Chondrocyte (in vitro differentiated cells): ENCODE data around the gene ANKRD52. TPM values are rescaled to one million over a fixed set of nuclear protein-coding genes. Genes with fewer than 3 reads are reported as not detected.

ENCODE experiments used
- DNase-seq: peaks from one replicate; pipeline ENCODE4 v3.0.0; 2021; ENCODE audit warnings: mixed read lengths, low spot score
- H3K27ac Mint-ChIP-seq: one replicate; pipeline ENCODE4 v1.8.0; 2021; ENCODE audit warnings: mild to moderate bottlenecking, moderate library complexity, mixed read lengths; ENCODE audit not compliant: unreplicated experiment
- H3K27me3 Mint-ChIP-seq: 2 replicates; pipeline ENCODE4 v1.8.0; 2021; ENCODE audit warnings: low read depth, mixed read lengths
- H3K36me3 Mint-ChIP-seq: 2 replicates; pipeline ENCODE4 v1.8.0; 2021; ENCODE audit warnings: low read depth, mixed read lengths
- H3K4me1 Mint-ChIP-seq: 2 replicates; pipeline ENCODE4 v1.8.0; 2021; ENCODE audit warnings: low read depth, mild to moderate bottlenecking, mixed read lengths
- H3K4me3 Mint-ChIP-seq: one replicate; pipeline ENCODE4 v1.8.0; 2021; ENCODE audit warnings: mild to moderate bottlenecking, moderate library complexity, mixed read lengths; ENCODE audit not compliant: unreplicated experiment
- H3K9me3 Mint-ChIP-seq: 2 replicates; pipeline ENCODE4 v1.8.0; 2021; ENCODE audit warnings: low read depth, mixed read lengths
- total RNA-seq: library from RNA; stranded (reverse); gene quantifications from 3 replicates; pipeline ENCODE4 v1.2.1, GENCODE V29; 2021
- TF ChIP-seq, protein P1 (sequence below): fragments of 200-600 bp; sonication (generic); IDR thresholded peaks from 2 replicates; pipeline ENCODE4 v1.5.0; 2021; ENCODE audit warnings: antibody characterized with exemption, mild to moderate bottlenecking, moderate library complexity

ANKRD52 gene
- total RNA-seq, 1 donor from 2014 or later = 106 TPM

GRCh38 chr12:56224102-56224701 is 34.0 kb downstream of the ANKRD52 start, which contains the start of gene NABP2:
NABP2 (plus strand) TSS chr12:56224342; CDS start chr12:56224857, 515 bp downstream.
- Mint-ChIP-seq H3K36me3 (peaks cover 4% of the 10 kb centered on the region), H3K4me1 (peaks cover 40% of the 10 kb centered on the region)

DNA sequence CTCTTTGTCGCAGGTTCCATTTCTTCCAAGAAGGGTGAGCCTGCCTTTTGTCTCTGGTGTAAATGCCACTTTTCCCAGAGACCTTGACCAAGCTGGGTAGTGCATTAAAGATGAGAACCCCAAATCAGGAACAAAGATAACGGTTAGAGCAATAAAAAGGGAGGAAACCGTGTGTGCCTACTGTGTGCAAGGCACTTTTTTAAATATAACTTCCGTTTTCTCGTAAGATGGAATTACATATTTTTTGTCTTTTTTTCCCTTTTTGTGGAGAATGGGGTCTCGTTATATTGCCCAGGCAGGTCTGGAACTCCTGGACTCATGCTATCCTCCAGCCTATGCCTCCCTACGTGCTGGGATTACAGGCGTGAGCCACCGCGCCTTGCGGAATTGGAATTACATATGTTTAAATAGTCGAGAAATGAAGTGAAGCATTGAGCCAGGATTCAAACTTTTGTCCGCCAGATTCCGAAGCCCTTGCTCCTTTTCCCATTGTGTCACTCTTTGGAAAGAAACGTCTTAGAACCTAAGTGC is 34.5 kb downstream of the ANKRD52 start:
- no peak for DNase-seq
- Mint-ChIP-seq H3K4me3 (peak overlapping the region; percentile 81), H3K9me3 (no peaks in the 10 kb centered on the region), H3K4me1 (peaks cover 40% of the 10 kb centered on the region), H3K27me3 (no peaks in the 10 kb centered on the region), H3K36me3 (peaks cover 4% of the 10 kb centered on the region), H3K27ac (peak overlapping the region; percentile 86)
- TF ChIP-seq, protein P1, sequence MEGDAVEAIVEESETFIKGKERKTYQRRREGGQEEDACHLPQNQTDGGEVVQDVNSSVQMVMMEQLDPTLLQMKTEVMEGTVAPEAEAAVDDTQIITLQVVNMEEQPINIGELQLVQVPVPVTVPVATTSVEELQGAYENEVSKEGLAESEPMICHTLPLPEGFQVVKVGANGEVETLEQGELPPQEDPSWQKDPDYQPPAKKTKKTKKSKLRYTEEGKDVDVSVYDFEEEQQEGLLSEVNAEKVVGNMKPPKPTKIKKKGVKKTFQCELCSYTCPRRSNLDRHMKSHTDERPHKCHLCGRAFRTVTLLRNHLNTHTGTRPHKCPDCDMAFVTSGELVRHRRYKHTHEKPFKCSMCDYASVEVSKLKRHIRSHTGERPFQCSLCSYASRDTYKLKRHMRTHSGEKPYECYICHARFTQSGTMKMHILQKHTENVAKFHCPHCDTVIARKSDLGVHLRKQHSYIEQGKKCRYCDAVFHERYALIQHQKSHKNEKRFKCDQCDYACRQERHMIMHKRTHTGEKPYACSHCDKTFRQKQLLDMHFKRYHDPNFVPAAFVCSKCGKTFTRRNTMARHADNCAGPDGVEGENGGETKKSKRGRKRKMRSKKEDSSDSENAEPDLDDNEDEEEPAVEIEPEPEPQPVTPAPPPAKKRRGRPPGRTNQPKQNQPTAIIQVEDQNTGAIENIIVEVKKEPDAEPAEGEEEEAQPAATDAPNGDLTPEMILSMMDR = no peak

More at GRCh38 chr12:56224102-56224701, 34.0 kb downstream of the ANKRD52 start, which contains the start of gene NABP2:
- TF ChIP-seq, protein P1 = peak; percentile 98
- H3K27me3 Mint-ChIP-seq = no peaks in the 10 kb centered on the region
- no peaks in the 10 kb centered on the region for H3K9me3 Mint-ChIP-seq
- H3K27ac Mint-ChIP-seq = peak within 1 kb of the TSS; percentile 86
- peak within 1 kb of the TSS; percentile 81 for H3K4me3 Mint-ChIP-seq
- DNase-seq = peak; percentile 99

GRCh38 chr12:56222531-56222895 is 35.7 kb downstream of the ANKRD52 start:
- DNase-seq = no peak
- H3K36me3 Mint-ChIP-seq = peaks cover 4% of the 10 kb centered on the region
- TF ChIP-seq, protein P1 = no peak
- peaks cover 40% of the 10 kb centered on the region for H3K4me1 Mint-ChIP-seq
- peak overlapping the region; percentile 100 for H3K27ac Mint-ChIP-seq
- peak overlapping the region; percentile 99 for H3K4me3 Mint-ChIP-seq
- H3K9me3 Mint-ChIP-seq = no peaks in the 10 kb centered on the region
- H3K27me3 Mint-ChIP-seq = no peaks in the 10 kb centered on the region

GRCh38 chr12:56221757-56222530 is 36.2 kb downstream of the ANKRD52 start, which contains the start of gene RNF41:
RNF41 (minus strand) TSS chr12:56221922; CDS start chr12:56214047, 7,875 bp downstream.
- Mint-ChIP-seq H3K4me3 (peak within 1 kb of the TSS; percentile 99), H3K27me3 (no peaks in the 10 kb centered on the region), H3K4me1 (peaks cover 40% of the 10 kb centered on the region), H3K36me3 (peaks cover 2% of the 10 kb centered on the region), H3K9me3 (no peaks in the 10 kb centered on the region), H3K27ac (peak within 1 kb of the TSS; percentile 100)
- DNase-seq = peak; percentile 99
- TF ChIP-seq, protein P1 = peak; percentile 39

DNA sequence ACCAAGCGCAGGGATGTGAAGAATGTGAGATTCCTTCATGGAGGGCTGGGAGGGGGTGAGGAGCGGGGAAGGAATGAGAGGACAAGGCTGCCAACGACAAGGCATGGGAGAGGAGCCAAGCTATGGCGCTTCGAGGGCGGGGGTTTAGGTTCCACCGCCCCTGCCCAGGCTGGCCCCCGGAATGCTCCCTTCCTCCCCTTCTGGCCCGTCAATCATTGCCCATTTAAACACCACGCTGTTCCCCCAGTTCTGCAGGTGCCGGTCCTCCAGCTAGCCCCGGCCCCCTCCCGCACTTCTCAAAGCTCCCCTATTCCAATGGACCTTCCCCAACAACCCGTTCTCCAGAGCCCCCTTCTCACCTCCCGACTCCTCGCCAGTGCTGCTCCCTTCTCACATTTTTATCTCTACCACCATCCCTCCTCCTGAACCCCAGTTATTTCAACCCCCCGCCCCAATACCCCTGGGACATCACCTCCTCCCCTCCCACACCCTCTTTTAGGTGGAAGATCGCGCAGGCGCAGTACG is 36.9 kb downstream of the ANKRD52 start:
- no peak for DNase-seq
- TF ChIP-seq, protein P1 = no peak
- Mint-ChIP-seq H3K4me3 (peak overlapping the region; percentile 99), H3K4me1 (peaks cover 43% of the 10 kb centered on the region), H3K27ac (peak overlapping the region; percentile 100), H3K9me3 (no peaks in the 10 kb centered on the region), H3K36me3 (peaks cover 4% of the 10 kb centered on the region), H3K27me3 (no peaks in the 10 kb centered on the region)
